ENCODE data around the gene RNPEPL1.

- TF ChIP-seq HOXA7 (CRISPR knock-in tag; IDR thresholded peaks at IDR 0.05; ENCODE audit: borderline replicate concordance) (no peak), ZNF544 (tag by site-specific recombination; IDR thresholded peaks at IDR 0.05) (no peak), YY1 (tag by site-specific recombination; IDR thresholded peaks at IDR 0.05) (no peak)
- TF ChIP-seq, protein P1, sequence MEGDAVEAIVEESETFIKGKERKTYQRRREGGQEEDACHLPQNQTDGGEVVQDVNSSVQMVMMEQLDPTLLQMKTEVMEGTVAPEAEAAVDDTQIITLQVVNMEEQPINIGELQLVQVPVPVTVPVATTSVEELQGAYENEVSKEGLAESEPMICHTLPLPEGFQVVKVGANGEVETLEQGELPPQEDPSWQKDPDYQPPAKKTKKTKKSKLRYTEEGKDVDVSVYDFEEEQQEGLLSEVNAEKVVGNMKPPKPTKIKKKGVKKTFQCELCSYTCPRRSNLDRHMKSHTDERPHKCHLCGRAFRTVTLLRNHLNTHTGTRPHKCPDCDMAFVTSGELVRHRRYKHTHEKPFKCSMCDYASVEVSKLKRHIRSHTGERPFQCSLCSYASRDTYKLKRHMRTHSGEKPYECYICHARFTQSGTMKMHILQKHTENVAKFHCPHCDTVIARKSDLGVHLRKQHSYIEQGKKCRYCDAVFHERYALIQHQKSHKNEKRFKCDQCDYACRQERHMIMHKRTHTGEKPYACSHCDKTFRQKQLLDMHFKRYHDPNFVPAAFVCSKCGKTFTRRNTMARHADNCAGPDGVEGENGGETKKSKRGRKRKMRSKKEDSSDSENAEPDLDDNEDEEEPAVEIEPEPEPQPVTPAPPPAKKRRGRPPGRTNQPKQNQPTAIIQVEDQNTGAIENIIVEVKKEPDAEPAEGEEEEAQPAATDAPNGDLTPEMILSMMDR (tag by site-specific recombination; IDR thresholded peaks at IDR 0.05), result 0 out of 2 replicates have a peak, but pooled peaks have one; percentile 14
Observed at GRCh38 chr2:240579771-240580614, 11.7 kb downstream of the RNPEPL1 start.
